Hepatocyte (in vitro differentiated cells): ENCODE measurements around the gene ADAMTS7. TPM values are rescaled to one million over a fixed set of nuclear protein-coding genes. Genes with fewer than 3 reads are reported as not detected.
"Not testable (repeated sequence)": the region's sequence is repeated elsewhere in the genome, so short reads cannot be mapped to it uniquely, and the experiment has no call there.

Experiments used
- DNase-seq: peaks from one replicate; pipeline ENCODE4 v3.0.0-alpha.2; 2016; ENCODE audit warnings: low spot score
- H2AFZ ChIP-seq: fragments of 200-600 bp; sonication (generic); 2 replicates; pipeline ENCODE4 v1.6.0; 2016; ENCODE audit warnings: antibody characterized with exemption, mild to moderate bottlenecking
- H3K27ac ChIP-seq: fragments of 200-600 bp; sonication (generic); 2 replicates; pipeline ENCODE4 v1.5.1; 2016; ENCODE audit warnings: mild to moderate bottlenecking
- H3K27me3 ChIP-seq: fragments of 200-600 bp; sonication (generic); 2 replicates; pipeline ENCODE4 v1.6.1; 2016
- H3K36me3 ChIP-seq: fragments of 200-600 bp; sonication (generic); replicated peaks from 2 replicates; pipeline ENCODE4 v1.5.1; 2016; ENCODE audit warnings: low read depth; ENCODE audit not compliant: insufficient read depth
- H3K4me1 ChIP-seq: fragments of 200-600 bp; sonication (generic); 2 replicates; pipeline ENCODE4 v1.5.1; 2016; ENCODE audit warnings: mild to moderate bottlenecking, moderate library complexity; ENCODE audit not compliant: insufficient read depth
- H3K4me2 ChIP-seq: fragments of 200-600 bp; sonication (generic); 2 replicates; pipeline ENCODE4 v1.6.0; 2016
- H3K4me3 ChIP-seq: fragments of 200-600 bp; sonication (generic); 2 replicates; pipeline ENCODE4 v1.5.1; 2016; ENCODE audit warnings: mild to moderate bottlenecking
- H3K79me2 ChIP-seq: fragments of 200-600 bp; sonication (generic); 2 replicates; pipeline ENCODE4 v1.6.0; 2017; ENCODE audit warnings: mild to moderate bottlenecking
- H3K9me2 ChIP-seq: fragments of 200-600 bp; sonication (generic); replicated peaks from 2 replicates; pipeline ENCODE4 v1.6.0; 2017; ENCODE audit warnings: mild to moderate bottlenecking; ENCODE audit not compliant: insufficient read depth
- H3K9me3 ChIP-seq: fragments of 200-600 bp; sonication (generic); 2 replicates; pipeline ENCODE4 v1.5.1; 2016; ENCODE audit warnings: low read depth, mild to moderate bottlenecking
- H4K20me1 ChIP-seq: fragments of 200-600 bp; sonication (generic); 2 replicates; pipeline ENCODE4 v1.6.0; 2016; ENCODE audit warnings: mild to moderate bottlenecking; ENCODE audit not compliant: insufficient read depth, poor library complexity, severe bottlenecking
- EZH2 ChIP-seq: fragments of 200-600 bp; sonication (generic); IDR thresholded peaks from 2 replicates; pipeline ENCODE4 v1.6.1; 2016; ENCODE audit warnings: antibody characterized with exemption, mild to moderate bottlenecking, borderline replicate concordance
- EZH2phosphoT487 ChIP-seq: fragments of 200-600 bp; sonication (generic); IDR thresholded peaks from one replicate; pipeline ENCODE4 v1.6.1; 2018; ENCODE audit warnings: antibody characterized with exemption, mild to moderate bottlenecking, low read depth, moderate library complexity; ENCODE audit not compliant: unreplicated experiment, severe bottlenecking
- WGBS: methylation state at CpG from one replicate; pipeline ENCODE4 v1.1.6; 2016; ENCODE audit warnings: low lambda C conversion rate; ENCODE audit errors: missing lambda C conversion rate; 5-methylcytosine and 5-hydroxymethylcytosine counted together
- polyA plus RNA-seq: library from polyadenylated mRNA; unstranded; fragments of >200 nt; fragmentation: Nextera tagmentation; extraction: Ambion mirVana; gene quantifications from 2 replicates; pipeline ENCODE4 v1.2.1, GENCODE V29; 2016
- total RNA-seq: library from RNA; depleted of rRNA; stranded (reverse); fragments of >200 nt; gene quantifications from 2 replicates; pipeline ENCODE4 v1.2.3, GENCODE V29; 2014
- TF ChIP-seq, protein P1 (sequence below): fragments of 200-600 bp; sonication (generic); IDR thresholded peaks from 2 replicates; pipeline ENCODE4 v1.5.1; 2016; ENCODE audit warnings: antibody characterized with exemption, mild to moderate bottlenecking; ENCODE audit not compliant: poor library complexity

Gene ADAMTS7
- total and polyA plus RNA-seq, 2 experiments from 2014 or later: 12.1 to 14.7 TPM

DNA sequence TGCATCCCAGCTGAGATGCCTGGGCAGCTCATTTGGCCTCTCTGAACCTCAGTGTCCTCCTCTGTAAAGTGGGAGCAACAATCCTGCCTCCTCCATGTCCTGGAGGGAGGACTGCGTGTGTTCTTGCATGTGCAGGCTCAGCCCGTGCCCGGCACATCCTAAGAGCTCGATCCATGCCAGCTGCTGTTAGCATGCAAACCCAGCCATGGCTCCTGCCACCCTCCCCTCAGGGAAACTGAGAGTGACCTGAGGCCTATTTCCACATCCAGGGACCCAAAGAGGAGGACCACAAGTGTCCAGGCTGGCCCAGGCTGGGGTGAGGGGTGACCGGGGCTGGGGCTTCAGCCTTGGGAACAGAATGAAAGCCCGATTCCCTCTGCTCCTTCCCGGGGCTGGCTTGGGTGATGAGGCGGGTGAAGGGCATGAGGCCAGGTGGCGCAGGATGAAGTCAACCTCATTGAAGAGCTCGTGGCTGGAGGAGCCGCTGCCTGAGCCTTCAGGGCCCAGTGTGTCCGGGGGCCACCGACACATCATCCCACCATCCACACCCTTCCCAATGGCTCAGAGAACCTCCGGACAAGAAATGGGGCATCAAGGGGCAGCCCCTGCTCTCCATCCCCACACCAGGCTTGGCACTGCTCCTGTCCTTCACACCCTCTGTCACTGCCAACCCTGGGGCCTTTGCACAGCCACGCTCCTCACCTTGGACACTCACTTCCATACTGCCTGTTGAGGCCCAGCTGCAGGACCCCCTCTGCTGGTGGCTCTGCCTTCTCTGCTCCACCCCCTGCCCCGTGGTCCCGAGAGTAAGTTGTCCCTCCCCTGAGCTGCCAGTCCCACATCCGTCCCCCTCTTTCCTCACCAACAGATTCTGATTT lies 42.5 kb downstream of the ADAMTS7 start:
- no peak for DNase-seq
- H3K79me2 ChIP-seq: no peaks in the 10 kb centered on the region
- no peaks in the 10 kb centered on the region for H3K27me3 ChIP-seq
- no peaks in the 10 kb centered on the region for H3K9me2 ChIP-seq
- no peak overlapping the region for H2AFZ ChIP-seq
- no peaks in the 10 kb centered on the region for H3K36me3 ChIP-seq
- H3K9me3 ChIP-seq: no peaks in the 10 kb centered on the region
- H3K27ac ChIP-seq: no peak overlapping the region
- WGBS: 93% methylated on average over 14 of the region's 18 CpGs
- no peak for TF ChIP-seq EZH2
- no peak for TF ChIP-seq EZH2phosphoT487
- TF ChIP-seq, protein P1, sequence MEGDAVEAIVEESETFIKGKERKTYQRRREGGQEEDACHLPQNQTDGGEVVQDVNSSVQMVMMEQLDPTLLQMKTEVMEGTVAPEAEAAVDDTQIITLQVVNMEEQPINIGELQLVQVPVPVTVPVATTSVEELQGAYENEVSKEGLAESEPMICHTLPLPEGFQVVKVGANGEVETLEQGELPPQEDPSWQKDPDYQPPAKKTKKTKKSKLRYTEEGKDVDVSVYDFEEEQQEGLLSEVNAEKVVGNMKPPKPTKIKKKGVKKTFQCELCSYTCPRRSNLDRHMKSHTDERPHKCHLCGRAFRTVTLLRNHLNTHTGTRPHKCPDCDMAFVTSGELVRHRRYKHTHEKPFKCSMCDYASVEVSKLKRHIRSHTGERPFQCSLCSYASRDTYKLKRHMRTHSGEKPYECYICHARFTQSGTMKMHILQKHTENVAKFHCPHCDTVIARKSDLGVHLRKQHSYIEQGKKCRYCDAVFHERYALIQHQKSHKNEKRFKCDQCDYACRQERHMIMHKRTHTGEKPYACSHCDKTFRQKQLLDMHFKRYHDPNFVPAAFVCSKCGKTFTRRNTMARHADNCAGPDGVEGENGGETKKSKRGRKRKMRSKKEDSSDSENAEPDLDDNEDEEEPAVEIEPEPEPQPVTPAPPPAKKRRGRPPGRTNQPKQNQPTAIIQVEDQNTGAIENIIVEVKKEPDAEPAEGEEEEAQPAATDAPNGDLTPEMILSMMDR: no peak
- H3K4me2 ChIP-seq: no peak overlapping the region
- H3K4me1 ChIP-seq: no peaks in the 10 kb centered on the region
- H3K4me3 ChIP-seq: no peak overlapping the region
- no peaks in the 10 kb centered on the region for H4K20me1 ChIP-seq

DNA sequence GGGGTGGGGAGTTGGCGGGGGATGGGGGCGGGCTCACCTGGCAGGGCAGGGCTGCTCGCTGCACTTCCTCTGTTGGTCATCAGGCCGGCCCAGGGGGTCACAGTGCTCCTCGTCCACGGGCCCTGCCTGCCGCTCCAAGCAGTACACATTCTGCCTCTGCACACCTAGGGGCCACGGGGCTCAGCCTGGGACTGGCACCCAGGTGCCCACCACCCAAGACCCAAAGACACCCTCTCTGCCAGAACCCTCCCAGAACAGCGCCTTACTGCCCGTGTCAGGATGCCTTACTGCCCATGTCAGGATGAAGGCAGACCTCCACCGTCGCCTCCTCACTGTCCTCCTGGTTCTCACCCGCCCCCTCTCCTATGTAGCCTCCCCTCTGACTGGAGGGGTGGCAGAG lies 43.2 kb downstream of the ADAMTS7 start:
- no peak overlapping the region for H3K27ac ChIP-seq
- no peak overlapping the region for H3K4me2 ChIP-seq
- no peak overlapping the region for H2AFZ ChIP-seq
- 88% methylated on average over 10 of the region's 13 CpGs for WGBS
- H3K79me2 ChIP-seq: no peaks in the 10 kb centered on the region
- H3K36me3 ChIP-seq: no peaks in the 10 kb centered on the region
- no peaks in the 10 kb centered on the region for H3K27me3 ChIP-seq
- TF ChIP-seq, protein P1: no peak
- TF ChIP-seq EZH2 (no peak), EZH2phosphoT487 (no peak)
- H3K9me2 ChIP-seq: no peaks in the 10 kb centered on the region
- H3K4me3 ChIP-seq: no peak overlapping the region
- H4K20me1 ChIP-seq: no peaks in the 10 kb centered on the region
- no peaks in the 10 kb centered on the region for H3K4me1 ChIP-seq
- DNase-seq: no peak
- H3K9me3 ChIP-seq: no peaks in the 10 kb centered on the region

DNA sequence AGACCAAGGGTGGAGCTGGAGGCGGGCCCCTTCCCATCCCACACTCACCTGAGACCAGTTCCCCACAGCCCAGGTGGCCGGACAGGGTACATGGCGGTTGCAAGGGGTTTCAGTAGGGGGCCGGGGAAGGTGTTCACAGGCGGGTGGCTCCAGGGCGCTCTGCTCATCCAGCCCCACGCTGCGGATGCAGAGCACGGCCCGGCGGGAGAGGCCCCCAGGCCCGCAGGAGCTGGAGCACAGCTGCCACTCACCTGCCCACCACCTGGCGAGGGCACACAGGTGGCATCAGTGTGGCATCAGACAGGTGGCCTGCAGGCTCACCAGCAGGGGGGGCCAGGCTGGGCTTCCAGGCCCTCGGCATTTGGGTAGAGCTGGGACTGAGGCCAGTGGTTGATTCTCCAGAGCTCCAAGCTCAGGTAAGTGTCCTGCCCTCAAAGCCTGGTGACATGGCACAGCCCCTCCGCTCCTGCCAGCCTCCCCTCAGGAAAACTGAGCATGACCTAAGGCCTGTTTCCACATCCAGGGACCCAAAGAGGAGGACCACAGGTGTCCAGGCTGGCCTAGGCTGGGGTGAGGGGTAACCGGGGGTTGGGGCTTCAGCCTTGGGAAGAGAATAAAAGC lies 43.8 kb downstream of the ADAMTS7 start:
- H3K79me2 ChIP-seq: no peaks in the 10 kb centered on the region
- H3K9me3 ChIP-seq: no peaks in the 10 kb centered on the region
- DNase-seq: no peak
- H3K36me3 ChIP-seq: no peaks in the 10 kb centered on the region
- no peaks in the 10 kb centered on the region for H3K27me3 ChIP-seq
- no peak overlapping the region for H3K27ac ChIP-seq
- H3K9me2 ChIP-seq: no peaks in the 10 kb centered on the region
- no peak overlapping the region for H3K4me2 ChIP-seq
- H2AFZ ChIP-seq: no peak overlapping the region
- H3K4me3 ChIP-seq: no peak overlapping the region
- no peaks in the 10 kb centered on the region for H3K4me1 ChIP-seq
- WGBS: 94% methylated on average over 16 of the region's 16 CpGs
- no peaks in the 10 kb centered on the region for H4K20me1 ChIP-seq
- TF ChIP-seq EZH2 (no peak), EZH2phosphoT487 (no peak)
- TF ChIP-seq, protein P1: no peak

DNA sequence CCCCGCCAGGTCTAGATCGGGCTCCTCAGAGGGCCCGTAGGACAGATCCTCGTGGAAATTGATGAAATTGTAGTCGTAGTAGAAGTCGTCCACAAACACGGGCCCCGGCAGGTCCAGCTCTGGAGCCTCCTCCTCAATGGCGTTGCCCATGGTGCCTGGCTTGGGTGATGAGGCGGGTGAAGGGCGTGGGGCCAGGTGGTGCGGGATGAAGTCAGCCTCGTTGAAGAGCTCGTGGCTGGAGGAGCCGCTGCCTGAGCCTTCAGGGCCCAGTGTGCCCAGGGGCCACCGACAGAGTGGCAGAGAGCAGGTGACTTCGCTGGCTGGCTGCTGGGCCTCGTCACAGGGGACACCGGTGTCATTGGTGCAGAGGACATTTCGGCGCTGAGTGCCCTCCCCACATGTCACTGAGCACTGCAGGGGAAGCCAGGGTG lies 44.6 kb downstream of the ADAMTS7 start:
- not testable (repeated sequence) for H4K20me1 ChIP-seq, H3K27me3 ChIP-seq, H3K36me3 ChIP-seq, H2AFZ ChIP-seq, H3K79me2 ChIP-seq, H3K27ac ChIP-seq, DNase-seq, H3K4me2 ChIP-seq, H3K4me1 ChIP-seq, H3K4me3 ChIP-seq, H3K9me2 ChIP-seq, H3K9me3 ChIP-seq
- 93% methylated on average over 20 of the region's 21 CpGs for WGBS
